A172 (cell line): Measurements from ENCODE around the gene BANP. TPM values are rescaled to one million over a fixed set of nuclear protein-coding genes. Genes with fewer than 3 reads are reported as not detected.
"Not testable (repeated sequence)": the region's sequence is repeated elsewhere in the genome, so short reads cannot be mapped to it uniquely, and the experiment has no call there.

Experiments
- DNase-seq: peaks from one replicate; pipeline ENCODE4 v3.0.0-alpha.2; 2015; ENCODE audit warnings: low spot score
- total RNA-seq: library from RNA; depleted of rRNA; stranded (reverse); fragments of >200 nt; shearing (Covaris generic); gene quantifications from 2 replicates; pipeline ENCODE4 v1.2.3, GENCODE V29; 2014; rRNA removed

The BANP gene
- 16.9 and 25.4 TPM in 2 replicates for total RNA-seq

DNA sequence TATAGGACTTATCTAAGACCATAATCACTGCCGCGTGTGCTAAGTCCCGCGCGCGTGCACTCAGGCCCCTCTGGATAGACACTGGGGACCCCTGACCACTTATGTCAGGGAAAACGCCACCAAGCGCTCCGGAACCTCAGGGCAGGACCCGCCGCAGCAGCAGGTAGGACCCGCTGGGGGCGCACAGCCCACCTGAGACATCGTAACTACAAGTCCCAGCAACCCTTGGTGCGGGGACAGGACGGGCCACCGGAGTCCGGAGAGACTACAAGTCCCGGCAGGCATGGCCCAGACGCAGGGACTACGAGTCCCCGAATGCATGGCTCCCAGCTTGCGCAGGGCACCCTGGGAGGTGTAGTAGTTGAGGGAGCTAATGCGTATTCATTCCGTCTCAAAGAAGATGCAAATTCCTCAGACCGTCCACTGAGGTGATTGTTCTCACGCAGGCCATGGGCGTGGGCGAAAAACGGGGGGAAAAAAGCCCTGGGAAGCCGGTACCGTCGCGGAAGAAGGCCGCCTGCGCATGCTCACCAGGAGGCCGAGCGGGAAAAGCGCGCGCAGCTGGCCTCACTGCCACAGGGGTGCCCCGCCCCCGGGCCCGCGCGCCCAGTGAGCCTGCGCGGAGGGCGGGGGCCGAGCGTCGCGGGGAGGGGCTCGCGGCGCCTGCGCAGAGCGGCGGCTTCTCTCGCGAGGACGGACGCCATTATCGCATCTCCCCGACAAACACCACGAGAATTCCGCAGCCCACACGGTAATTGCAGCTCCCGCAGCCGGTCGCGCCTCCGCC is at the start of gene BANP:
BANP (plus strand) TSS at position 670 of the 787 bp plus-strand sequence. CDS start 23,682 bp downstream, outside the sequence.
- DNase-seq: peak; percentile 98

DNA sequence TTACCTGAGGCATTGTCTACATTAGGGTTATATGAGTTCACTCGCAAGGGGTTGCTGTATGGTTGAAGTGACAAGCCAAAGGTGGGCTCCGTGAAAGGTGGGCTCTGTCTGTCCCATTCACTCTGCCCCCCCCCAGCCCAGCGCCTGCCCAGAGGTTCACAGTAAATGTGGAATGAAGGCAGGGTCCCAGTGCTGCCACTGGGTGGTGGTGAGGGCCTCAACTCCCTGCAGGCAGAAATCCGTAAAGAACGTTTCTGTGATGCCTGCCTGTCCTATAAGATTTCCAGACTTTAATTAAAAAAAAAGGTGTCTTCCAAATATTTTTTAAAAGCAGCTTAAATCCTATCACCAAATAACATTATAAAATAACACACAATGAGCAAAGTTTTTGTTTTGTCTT is 46.3 kb upstream of the BANP start:
- not testable (repeated sequence) for DNase-seq

- DNase-seq: not testable (repeated sequence)
Observed at GRCh38 chr16:87905521-87905920, 45.7 kb upstream of the BANP start.

DNA sequence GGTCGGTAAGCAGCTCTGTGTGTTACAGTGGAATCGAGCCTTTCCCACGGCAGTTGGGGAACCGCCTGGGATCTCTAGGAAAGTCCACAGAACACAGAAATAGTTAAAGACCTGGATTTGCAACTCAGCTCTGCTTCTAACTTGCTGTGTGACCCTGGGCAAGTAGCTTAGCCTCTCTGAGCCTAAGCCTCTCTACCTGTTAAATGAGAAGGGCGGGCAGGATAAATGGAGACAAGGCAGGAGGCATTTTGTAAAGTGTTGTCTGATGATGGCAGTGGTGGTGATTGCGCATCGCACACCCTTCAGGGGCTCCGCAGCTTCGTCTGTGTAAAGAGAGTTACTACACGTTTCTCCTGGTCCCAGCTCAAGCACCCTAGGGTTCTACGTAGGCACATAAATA is 43.1 kb upstream of the BANP start:
- DNase-seq: not testable (repeated sequence)

- peak; percentile 57 for DNase-seq
Observed at GRCh38 chr16:87909203-87909935, 41.9 kb upstream of the BANP start.

DNA sequence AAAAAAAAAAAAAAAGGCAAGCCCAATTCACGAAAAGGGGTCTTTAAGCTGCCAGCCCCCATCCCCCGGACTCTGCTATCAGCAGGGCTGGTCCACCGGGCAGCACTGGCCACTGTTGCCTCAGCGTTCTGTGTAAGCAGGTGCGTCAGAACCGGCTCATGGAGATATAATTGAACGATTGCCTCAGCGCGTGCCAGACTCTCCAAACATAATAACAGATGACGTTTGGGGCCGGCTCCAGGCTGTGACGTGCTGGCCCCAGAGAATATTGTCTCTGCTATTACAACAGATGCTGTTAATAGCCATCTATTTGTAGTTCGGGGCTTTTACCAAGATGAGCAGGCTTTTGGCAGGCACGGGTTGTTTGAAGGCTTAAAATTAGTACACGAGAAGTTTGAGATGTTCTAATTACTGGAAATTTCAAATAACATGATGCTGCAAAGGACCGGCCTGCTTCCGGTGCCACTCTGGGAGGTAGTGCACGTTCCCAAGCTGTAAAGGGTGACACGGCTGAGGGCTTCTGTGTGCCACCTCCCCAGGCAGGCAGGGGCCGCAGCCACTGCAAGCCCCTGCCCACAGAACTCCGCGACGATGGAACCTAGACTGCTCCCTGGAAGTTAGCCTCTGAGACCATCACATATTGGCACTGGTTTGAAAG is 40.0 kb upstream of the BANP start:
- not testable (repeated sequence) for DNase-seq

DNA sequence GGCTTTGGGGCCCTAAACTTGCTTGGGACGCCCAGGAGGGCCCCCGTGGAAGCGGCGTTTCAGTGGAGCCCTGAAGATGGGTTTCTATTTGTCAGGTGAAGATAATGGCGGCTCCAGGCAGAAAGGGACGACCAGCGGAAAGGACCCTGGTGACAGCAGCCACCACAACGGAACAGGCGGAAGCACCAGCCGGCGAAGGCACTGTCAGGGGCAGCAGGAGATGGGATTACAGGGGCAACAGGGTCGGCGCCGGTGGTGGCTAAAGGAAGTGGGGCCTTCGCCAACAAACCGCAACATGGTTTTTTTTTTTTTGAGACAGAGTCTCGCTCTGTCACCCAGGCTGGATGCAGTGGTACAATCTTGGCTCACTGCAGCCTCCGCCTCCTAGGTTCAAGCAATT is 38.5 kb upstream of the BANP start:
- not testable (repeated sequence) for DNase-seq

- DNase-seq: not testable (repeated sequence)
Observed at GRCh38 chr16:87914021-87914725, 37.1 kb upstream of the BANP start.

DNA sequence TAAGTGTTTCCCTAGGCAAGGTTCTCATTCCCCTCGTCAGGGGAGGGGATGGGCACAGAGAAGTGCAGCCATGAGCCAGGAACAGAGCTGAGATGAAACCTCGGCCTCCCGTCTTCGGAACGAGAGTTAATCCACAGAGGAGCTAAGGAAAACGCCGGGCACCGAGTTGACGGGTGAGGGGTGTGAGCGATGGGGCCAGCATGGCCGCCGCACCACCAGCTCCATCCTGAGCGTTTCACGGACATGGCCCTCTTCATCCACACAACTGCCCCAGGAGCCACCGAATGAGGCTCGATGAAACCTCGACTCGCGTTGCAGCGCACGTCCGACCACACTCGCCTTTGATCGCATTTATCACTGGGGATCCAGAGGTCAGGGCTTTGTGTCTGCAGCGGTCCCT is 36.4 kb upstream of the BANP start:
- no peak for DNase-seq

DNA sequence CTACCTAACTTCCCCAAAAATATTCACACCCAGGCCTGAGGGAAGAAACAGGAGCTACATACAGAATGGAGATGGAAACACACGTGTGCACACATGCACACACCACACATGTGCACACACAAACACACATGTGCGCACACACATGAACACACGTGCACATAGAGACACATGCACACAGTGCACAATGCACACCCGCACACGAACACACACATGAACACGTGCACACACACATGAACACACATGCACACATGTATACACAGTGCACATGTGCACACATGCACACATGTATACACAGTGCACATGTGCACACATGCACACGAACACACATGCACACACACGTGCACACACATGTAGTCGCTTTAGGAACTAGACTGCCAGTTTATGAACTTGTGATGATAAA is 33.7 kb upstream of the BANP start:
- DNase-seq: no peak

DNA sequence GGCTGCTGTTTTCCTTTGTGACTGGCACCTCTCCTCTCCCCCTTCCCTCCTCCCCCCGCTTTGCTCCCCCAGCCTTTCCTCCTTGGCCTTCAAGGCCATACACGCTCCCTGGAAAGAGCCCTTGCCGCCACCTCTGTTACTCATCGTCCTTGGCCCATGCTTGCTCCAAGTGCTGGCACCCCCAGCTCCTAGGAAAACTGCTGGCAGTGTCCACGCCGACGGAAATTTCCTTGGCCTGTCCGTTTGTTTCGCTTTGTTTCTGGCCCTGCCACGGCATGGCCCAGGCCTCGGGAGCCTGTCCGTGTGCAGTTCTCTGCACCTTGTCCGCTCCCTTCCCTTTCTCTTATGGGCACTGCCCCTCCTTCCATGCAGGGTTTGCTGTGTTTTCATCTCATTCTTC is 32.9 kb upstream of the BANP start:
- DNase-seq: no peak

- no peak for DNase-seq
Observed at GRCh38 chr16:87918866-87919680, 32.2 kb upstream of the BANP start.

DNA sequence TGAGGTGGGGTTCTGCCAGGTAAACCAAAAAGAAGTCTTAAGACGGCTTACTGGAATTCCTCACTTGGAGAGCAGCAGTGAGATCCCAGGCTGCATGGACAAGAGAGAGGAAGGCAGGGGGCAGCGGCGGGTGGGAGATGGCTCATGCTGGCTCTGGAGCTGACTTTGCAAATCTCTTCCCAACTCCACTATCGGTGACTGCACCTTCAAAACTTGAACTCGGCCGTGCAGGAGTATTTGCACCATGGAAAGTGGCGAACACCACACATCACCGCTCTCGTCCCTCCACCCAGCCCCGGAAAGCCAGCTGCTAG is 31.6 kb upstream of the BANP start:
- no peak for DNase-seq

GRCh38 chr16:87921236-87921773 is 29.9 kb upstream of the BANP start:
- DNase-seq: no peak

GRCh38 chr16:87922250-87922871 is 28.9 kb upstream of the BANP start:
- no peak for DNase-seq

DNA sequence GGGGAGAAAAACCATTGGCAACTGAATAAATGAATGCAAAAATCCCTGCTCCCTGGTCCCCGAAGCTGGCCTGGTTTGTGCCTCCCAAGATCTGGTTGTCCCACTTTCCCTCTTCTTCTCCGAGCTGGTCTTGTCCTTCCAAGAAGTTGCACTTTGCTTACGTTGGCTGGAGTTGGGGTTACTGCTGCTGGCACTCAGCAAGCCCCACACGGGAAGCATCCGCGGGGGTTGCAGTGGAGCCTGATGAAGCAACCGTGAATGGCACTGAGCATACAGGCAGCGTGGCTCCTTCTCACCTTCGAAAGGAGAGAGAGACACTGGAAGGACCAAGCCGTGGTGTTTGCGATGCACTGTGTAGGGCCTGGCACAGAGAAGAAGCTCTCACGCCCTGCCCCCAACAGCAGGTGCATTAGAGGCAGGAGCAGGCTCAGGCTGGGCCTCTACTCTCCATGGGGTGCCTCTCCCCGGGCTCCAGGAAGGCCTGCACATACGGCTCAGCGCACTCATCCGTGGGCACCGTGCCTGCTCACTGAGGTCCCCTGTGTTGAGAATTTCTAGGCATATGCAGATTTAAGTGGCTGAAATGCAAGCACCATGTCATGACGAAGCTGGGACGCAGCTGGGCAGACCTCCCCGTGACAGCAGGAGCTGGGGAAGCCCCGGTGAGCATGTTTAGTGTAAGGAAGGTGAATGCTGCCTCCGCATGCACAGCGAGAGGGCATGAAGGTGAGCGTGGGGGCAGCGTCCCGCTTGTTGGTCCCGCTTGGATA is 27.0 kb upstream of the BANP start:
- no peak for DNase-seq

- DNase-seq: no peak
Observed at GRCh38 chr16:87924811-87925670, 26.2 kb upstream of the BANP start.
